Stimulated activated CD8-positive, alpha-beta memory T cell treated with anti-CD3 and anti-CD28 coated beads, Interleukin-15, amount 100 ng/mL, for 4 hours (primary cell): ENCODE measurements around the gene AFAP1L2.

Source experiments
- DNase-seq, 2 donors: peaks; one replicate each; pipeline ENCODE4 v3.0.0-alpha.2; 2020; ENCODE audit warnings: low read depth in 2 of 2

AFAP1L2 gene

DNA sequence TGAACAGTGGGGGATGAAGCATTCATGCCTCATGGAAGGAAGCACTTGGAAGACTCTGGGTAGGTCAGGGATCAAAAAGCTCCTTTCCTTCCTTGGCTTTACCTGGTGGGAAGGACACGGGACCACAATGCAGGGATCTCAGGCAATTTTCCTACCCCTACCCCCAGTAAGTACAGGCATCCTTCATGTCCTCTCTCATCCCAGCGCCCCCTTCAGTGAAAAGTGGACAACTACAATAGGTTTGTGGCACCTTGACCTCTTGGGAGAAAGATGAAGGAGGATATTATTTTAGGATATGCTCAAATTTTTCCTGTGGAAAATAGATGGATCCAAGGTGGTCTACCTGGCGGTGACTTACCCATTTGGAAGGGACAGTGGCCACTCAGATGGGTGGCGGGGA, 16.5 kb downstream of the AFAP1L2 start:
- no peak for DNase-seq

DNA sequence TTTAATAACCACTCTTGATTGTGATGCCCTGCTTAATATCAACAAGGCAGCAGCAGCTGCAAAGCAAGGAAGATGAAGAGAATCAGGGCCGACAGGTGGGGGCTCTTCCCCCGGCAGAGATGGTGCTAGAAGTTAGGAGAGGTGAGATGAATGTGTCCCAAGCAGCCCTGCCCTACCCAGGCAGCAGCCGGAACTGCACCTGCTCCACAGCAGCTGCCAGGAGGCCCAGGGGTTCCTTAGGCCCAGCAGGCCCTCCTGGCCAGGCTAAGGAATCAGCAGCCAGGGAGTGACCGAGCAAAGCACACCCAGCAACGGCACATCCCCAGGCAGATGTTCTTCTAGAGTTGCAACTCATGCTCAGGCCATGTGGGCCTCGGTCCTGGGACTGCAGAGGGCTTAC, 17.9 kb downstream of the AFAP1L2 start:
- no peak for DNase-seq

DNA sequence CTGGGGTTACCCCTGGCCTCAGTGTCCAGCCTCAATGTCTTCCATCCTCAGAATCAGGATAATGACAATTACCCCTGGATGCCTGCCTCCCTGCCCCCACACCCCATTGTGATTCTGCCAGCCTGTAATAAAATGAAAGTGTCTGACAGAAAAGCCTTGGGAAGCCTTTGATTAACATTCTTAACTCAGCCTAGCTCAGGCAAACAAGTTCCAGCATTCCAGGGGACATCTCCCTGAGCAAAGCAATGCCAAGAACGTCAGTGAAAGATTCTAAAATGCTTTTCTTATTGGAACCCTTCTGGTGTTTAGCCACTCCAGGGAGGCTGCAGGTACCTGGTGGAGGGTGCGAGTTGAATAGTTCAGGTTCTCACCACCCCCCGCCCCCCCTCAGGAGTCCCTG, 18.7 kb downstream of the AFAP1L2 start:
- no peak for DNase-seq

DNA sequence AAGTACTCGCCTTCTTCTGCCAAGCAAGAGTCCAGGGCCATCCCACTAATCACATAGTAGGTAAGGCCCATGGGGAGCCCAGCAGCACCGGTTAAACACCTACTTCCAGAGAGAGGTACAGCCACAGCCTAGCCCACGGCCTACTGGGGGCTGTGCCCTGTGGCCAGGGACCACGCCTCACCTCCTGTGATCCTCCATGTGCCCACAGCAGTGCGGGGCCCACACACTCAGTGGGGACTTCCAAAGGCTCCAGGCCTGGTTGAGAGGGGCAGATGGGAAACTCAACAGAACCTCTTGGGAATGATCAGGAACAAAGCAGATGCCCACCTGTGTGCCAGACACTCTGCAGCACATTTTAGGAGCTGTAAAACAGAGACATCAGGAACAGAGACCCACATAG, 19.7 kb downstream of the AFAP1L2 start:
- no peak for DNase-seq

DNA sequence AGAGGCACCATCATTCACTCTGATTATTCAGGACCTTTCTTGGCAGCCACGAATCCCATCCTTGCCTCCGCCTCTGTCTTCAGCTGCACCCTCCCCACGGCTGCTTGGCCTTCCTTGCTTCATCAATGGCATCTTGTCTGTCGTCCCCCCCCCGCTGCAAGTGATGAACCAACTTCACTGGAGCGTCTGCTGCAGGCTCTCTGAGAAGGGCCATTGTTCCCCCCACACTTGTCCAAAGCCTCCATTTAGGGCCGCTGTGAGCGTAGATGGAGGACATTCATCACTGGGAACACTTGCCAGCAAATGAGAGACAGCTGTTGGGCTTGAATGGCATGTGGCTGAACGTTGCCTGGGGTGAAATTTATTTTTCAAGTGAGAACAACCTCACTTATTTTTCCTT, 20.1 kb downstream of the AFAP1L2 start:
- DNase-seq, result no peak

DNA sequence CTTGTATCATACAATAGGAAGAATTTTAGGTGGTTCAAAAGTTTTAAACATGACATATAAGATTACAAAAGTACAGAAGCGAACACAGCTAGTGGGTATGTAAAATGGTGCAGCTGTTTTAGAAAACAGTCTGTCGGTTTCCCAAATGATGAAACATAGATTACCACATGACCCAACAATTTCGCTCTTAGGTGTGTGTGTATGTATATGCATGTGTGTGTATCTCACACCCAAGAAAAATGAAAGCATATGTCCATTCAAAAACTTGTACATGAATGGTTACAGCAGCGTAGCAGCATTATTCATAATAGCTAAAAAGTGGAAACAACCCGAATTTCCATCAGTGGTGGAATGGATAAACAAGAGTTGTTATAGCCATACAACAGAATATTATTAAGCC, 23.5 kb downstream of the AFAP1L2 start:
- no peak for DNase-seq

DNA sequence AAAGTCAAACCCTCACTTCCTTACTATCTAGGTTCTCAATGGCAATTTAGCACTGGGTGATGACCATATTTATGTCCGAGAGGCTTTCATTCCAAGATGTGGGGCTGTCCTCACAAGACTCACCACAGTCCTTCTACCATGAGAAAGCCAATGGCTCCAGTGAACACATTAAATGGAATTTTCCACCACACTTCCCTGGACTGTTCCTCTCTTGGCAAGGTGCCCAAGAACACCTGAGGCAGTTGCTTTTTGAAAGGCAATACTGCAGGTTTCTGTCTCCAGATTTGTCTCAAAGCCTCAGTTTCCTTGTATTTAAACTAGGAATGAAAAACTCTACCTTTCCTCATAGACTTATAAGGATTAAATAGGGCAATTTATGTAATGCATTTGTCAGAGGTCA, 24.2 kb downstream of the AFAP1L2 start:
- DNase-seq, result no peak

DNA sequence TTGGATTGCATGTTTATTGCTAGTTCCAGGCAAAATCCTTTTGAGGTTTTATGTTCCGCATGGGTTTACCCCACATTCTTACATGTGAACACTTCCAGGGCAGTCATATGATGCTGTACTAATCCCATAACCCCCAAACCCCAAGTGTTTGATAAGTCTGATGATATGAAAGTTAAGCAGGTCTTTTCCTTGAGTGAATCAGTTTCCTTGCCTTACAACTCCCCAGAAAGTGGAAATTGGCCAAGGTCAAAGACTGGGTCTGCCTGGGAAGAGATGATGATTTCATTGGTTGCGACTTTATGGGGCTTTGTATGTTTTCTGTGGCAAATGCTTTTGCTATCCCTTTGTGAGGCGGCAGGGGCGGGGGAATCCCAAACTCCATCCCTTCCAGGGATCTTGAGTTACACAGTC, 24.7 kb downstream of the AFAP1L2 start:
- DNase-seq, result no peak

DNA sequence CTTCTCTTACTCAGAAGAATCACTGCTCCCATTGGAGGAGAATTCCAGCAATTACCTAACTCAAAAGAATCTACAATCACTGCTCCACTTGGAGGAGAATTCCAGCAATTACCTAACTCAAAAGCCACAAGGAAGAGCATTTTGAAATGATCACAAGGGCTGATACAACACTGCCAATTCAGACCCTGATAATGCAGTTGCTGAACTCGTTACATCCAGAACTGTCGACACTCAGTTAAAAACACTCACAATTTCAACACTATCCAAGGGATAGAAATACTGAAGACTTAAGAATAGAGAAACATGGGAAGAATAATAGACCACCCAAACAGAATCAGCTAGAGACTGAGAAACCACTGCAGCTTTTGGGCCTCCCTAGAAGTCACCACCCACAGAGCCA, 27.8 kb downstream of the AFAP1L2 start:
- no peak for DNase-seq

DNA sequence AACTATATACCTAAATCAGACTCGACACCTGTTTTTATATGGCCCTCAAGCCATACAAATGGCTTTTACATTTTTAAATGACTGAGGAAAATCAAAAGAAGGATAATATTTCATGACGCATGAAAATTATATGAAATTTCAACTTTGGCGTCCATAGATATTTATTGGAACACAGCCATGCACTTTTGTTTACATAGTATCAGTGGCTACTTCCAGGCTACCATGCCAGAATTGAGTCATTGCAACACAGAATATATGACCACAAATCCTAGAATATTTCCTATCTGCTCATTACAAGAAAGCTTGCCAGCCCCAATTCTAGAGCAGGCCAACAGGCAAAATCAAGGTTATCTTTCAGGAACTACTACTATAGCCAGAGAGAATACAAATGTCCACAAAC, 29.3 kb downstream of the AFAP1L2 start:
- no peak for DNase-seq

DNA sequence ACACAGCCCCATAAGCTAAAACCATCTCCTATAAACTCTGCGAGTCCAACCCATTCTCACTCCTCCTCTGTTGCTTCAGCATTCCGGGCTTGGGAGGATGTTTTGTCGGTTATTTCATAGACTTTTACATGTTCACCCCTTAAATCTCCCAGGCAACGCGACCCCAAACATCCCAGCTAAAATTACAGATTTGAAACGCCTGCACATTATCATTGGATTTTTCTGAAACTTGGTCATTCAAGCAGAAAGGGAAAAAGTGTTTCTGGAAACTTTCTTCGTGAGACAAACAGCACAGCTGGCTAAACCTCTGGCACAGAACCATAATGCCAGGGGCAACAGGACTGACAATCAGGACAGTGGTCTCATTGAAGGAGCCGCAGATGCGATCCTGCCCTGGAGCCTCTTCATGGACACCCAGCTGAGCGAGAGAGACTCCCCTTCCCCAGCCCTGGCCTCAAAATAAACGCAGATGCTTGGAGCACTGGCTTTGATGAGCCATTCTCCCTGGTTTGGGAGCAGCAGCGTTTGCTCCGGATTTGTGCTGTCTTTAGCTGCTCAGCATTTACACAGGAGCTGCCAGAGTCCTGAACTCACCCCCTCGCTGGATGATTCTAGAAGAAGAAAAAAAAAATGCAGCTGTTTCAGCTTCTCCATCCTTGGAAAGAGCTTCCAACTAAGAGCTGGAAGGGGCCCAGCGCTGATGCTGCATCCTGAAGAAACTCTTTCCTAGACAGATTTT, 30.1 kb downstream of the AFAP1L2 start:
- DNase-seq, result no peak

DNA sequence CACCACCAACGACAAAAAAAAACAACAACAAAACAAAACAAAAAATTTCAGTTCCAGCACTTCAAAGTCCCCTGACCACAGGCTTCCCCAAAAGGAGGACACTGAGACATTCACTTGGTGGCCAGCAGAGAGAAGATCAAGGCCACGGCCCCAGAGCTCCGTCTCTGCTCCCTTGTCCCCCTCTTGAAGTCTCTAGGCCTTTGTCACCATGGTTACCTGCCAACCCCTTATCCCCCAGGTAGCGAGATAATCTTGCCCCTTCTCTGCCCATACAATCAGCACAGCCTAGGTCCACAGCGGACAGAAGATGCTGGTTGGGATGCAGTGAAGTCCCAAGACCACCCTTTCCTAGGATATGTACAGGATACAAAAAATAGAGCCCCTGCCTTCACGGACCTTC, 30.7 kb downstream of the AFAP1L2 start:
- no peak for DNase-seq

DNA sequence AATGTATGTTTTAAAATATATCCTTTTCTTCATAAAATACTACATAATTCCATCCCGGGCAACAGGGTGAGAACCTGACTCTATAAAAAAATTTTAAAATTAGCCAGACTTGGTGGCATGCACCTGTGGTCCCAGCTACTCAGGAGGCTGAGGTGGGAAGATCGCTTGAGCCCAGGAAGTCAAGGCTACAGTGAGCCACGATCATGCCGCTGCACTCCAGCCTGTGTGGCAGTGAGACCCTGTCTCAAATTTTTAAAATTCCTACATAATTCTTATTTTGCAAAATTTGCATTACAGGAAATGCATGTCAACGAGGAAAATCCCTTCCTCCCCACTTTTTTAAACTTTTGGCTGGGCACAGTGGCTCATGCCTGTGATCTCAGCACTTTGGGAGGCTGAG, 31.3 kb downstream of the AFAP1L2 start:
- no peak for DNase-seq

DNA sequence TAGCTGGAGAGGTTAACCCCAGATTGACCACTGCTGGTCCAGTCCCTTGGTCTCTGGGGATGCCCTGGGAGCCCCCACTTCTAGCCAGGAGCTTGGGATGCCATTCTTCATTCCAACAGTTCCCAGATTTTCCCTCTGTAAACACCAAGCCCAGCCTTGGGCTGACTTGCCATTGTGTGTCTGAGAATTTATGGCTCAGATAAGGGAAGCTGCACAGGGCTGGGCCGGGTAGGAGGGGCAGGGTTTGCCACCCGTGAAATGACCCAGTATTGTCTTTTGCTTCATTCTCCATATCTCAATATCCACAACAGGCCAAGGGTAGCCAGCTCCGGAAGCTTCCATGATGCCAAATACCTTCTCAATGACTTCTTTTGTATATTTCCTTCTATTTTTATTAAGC, 32.1 kb downstream of the AFAP1L2 start:
- no peak for DNase-seq

DNA sequence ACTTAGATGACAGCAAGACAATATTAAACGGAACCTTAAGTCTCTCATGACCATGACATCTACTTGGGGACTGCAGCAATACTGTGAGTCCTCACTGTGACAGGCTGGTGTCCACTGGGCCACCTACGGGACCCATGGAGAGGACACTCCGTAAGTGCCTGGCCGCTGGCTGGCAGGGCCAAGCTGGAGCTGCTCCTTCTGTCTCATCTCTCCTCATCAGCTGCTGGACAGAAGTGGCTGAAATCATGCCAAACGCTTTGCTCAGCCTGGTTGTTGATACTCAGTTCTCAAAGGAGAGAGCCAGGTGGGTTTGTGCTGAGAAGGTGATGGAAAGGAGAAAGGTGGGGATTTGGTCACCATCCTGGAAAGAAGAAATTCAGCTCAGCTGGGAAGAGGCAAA, 33.3 kb downstream of the AFAP1L2 start:
- no peak for DNase-seq

DNA sequence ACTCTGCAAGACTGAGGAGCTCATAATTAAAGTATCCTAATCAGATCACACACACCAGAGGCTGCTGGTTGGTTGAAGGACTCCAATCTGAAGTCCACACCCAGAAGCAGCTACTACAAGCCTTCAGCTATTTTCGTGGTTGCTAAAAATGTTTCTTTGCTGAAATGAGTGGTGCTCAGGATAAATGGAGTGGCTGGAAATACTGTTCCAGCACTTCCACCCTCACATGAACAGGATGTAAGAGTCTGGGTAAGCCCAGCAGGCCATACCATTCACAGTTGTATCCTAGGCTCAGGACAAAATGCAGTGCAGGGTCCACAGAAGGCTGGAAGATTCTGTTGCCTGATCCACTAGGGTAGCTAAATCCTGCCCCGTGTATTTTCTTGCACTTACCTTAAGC, 34.1 kb downstream of the AFAP1L2 start:
- DNase-seq, result no peak

DNA sequence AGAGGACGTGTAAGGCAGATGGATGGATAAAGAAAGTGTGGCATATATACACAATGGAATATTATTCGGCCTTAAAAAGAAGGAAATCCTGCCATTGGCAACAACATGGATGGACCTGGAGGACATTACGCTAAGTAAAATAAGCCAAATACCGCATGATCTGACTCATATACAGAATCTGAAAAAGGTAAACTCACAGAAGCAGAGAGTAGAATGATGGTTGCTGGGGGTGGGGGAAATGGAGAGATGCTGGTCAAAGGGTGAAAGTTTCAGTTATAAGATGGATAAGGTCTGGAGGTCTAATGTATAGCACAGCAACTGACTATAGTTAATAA, 36.3 kb downstream of the AFAP1L2 start:
- no peak for DNase-seq

DNA sequence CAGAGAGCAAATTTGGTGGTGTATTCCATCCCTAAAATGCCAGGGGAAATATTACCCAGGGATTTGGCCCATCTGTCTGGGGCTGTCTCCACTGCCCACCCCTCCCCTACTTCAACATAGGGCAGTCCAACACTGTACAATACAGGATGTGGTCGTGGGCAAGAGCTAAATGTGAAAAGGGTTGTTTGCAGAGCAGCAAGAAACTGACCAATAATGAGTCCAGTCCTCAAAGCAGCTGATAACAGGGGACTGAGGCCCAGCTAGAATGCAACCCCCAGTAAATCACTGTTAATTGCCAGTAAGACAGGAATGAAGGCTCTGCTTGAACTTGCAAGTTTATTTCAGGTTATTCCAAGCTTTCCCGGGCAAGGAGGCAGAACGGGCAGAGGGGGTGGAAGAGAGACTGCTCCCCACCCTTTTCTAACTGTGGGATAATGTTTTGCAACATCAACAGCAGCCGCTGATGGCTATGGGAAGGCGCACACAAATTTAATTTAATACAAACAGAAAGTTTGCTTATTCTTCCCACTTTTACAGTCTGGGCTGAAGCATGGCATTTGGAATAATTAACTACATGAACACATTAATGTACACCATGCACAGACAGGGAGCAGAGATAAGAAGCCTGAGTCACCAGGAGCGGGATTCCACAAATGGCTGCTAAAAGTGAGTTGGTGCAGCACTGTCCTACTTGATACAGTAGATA, 36.8 kb downstream of the AFAP1L2 start:
- DNase-seq, result no peak

DNA sequence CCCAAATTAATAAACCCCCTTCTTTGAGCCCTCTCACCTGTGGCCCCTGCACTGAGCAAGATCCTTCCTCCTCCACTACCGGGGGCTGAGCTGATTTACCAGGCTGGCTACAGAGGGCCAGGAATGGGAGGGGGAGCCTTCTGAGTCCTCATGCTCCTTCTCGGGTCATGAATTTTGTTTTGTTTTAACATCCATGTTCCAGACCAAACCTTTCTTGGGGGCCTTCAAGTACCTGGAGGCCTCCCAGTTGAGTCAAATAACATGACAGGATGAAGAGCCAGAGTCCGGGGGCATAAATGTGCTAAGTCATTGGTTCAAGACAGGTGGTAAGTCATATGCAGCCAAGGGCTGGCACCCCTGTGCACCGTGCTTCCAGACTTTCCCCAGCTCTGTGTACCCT, 39.6 kb downstream of the AFAP1L2 start:
- no peak for DNase-seq

DNA sequence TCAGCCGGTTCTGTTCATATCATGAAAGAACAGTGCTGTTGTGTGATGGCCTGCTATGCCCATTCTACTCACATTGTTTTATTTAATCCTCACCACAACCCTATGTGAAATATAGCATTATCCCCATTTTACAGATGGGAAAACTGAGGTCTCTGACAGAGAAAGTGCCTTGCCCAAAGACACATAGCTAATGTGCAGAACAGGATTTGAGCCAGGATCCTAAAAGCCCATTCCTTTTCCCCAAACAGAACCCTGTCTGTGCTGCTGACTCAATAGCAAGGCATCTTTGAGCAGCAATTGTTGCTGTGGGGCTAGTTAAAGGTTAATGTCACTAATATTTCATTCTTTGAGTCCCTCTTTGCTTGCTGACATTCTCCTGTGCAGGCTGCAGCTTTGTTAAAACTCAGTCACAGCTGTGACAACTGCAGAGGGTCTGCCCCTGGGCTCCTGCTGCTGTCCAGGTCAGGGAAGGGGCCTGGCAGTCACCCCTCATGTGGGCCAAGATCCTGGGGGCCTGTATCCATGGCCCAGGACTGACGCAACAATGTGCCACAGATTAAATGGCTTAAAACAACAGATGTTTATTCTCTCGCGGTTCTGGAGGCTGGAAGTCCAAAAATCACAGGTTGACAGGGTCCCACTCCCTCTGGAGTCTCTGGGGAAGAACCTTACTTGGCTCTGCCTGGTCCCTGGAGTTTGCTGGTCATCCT, 40.4 kb downstream of the AFAP1L2 start:
- no peak for DNase-seq

DNA sequence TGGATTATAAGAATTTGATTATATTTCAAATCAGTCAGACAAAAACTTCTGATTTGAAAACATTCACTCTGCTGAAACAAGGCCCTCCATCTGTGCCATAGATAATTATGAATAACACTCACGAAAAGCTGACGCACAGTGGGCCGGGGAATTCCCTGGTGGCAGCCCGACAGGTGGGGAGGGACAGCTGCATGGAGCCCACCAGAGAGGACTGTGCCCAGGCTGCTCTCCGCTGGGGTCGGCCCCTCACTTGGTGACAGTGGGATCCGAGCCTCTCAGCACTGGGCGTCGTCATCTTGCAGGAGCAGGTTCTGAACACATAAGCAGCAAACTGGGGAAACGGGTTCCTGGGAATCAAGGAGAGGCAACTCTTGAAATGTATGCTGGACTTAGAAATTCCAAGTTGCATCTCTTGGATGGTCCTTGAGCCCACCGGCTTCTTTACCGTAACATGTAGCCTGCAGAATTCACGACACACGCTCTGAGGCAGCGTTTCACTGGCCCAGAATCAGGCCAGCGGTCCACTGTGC, 41.4 kb downstream of the AFAP1L2 start:
- no peak for DNase-seq

DNA sequence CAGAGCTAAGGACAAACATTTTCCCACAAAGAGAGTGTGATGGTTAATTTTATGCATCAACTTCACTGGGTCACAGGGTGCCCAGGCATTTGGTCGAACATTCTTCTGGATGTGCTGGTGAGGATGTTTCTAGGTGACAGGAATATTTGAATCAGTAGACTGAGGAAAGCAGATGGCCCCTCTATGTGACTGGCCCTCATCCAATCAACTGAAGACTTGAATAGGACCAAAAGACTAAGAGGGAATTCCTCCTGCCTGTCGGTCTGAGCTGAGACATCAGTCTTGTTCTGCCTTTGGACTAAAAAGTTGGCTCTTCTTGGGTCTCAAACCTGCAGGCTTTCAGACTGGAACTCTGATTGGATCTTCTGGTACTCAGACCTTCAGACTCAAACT, 44.4 kb downstream of the AFAP1L2 start:
- DNase-seq, result no peak
